Measurements from ENCODE around the gene LRCH3. TPM values are rescaled to one million over a fixed set of nuclear protein-coding genes. Genes with fewer than 3 reads are reported as not detected.

Gene LRCH3
- total RNA-seq, 1 experiment from 2014 or later = 56.4 TPM

DNA sequence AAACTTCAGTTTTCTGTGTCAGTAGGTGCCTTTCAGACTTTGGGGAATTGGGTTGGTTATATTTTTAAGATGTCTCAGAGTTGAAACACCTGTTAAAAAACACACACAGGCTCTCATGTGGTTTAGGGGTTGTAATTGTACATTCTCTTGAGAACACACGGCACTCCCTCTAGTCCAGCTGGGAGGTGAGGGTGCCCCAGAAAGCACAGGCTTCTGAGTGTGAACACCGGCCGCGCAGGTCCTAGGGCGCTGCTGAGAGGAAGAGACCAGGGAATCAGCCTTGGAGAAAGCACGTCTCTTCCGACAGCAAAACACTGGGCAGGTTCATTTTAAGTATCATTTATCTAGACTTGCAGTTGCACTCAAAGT, 90.9 kb downstream of the LRCH3 start:
- peaks cover 3% of the 10 kb centered on the region for H3K27me3 Mint-ChIP-seq (ENCODE audit: low read depth)
- Histone ChIP-seq H4K8ac (replicated peaks; ENCODE audit: insufficient read length, low read depth, low read length) (no peak overlapping the region), H2BK5ac (ENCODE audit: insufficient read length, low read length) (no peak overlapping the region), H3K79me1 (ENCODE audit: insufficient read depth, low read depth, low read length, poor library complexity, severe bottlenecking) (no peaks in the 10 kb centered on the region), H4K20me1 (ENCODE audit: control insufficient read depth, insufficient read depth, insufficient read length) (no peaks in the 10 kb centered on the region), H3K27me3 (ENCODE audit: insufficient read depth, low read length) (no peaks in the 10 kb centered on the region; the same call in 1 of the 2 replicates), H3K23me2 (ENCODE audit: insufficient read length, low read depth, low read length, poor library complexity, severe bottlenecking) (no peaks in the 10 kb centered on the region), H3K27ac (ENCODE audit: insufficient read length, low read depth, low read length) (no peak overlapping the region), H3K79me2 (ENCODE audit: insufficient read depth, low read length) (no peaks in the 10 kb centered on the region), H2BK12ac (ENCODE audit: insufficient read length, low read depth, low read length) (no peak overlapping the region), H2AK5ac (ENCODE audit: insufficient read length, low read length) (no peak overlapping the region), H2AFZ (ENCODE audit: low read length) (no peak overlapping the region), H3K4ac (ENCODE audit: low read depth, low read length) (no peak overlapping the region), H3K4me2 (ENCODE audit: insufficient read depth, insufficient read length, low read length) (no peak overlapping the region), H3K9ac (ENCODE audit: extremely low read depth, insufficient read length, low read length) (no peak overlapping the region), H4K91ac (ENCODE audit: insufficient read length, low read depth, low read length) (no peak overlapping the region), H3K18ac (ENCODE audit: insufficient read length, low read depth, low read length) (no peak overlapping the region), H2BK120ac (ENCODE audit: low read depth, low read length, poor library complexity, severe bottlenecking) (no peak overlapping the region), H3K56ac (ENCODE audit: insufficient read length, low read depth, low read length) (no peak overlapping the region), H3K9me3 (ENCODE audit: control insufficient read depth, low read depth, low read length) (no peaks in the 10 kb centered on the region), H2BK15ac (ENCODE audit: low read depth, low read length) (0 out of 2 replicates have a peak overlapping the region, but pooled peaks have one; percentile 45), H3T11ph (ENCODE audit: low read length) (no peak overlapping the region), H4K5ac (ENCODE audit: insufficient read length, low read depth, low read length) (no peak overlapping the region), H3K14ac (ENCODE audit: insufficient read depth, low read length) (no peak overlapping the region; the same call in 1 of the 2 replicates), H2BK20ac (ENCODE audit: low read depth, low read length, poor library complexity, severe bottlenecking) (no peak overlapping the region), H3K4me1 (ENCODE audit: insufficient read depth, low read length) (peaks cover 8% of the 10 kb centered on the region; the same call in 1 of the 2 replicates), H3K23ac (ENCODE audit: insufficient read length, low read depth, low read length) (no peak overlapping the region)
- peaks cover 4 to 8% of the 10 kb centered on the region in 2 experiments; a peak in 2 of 5 replicates for H3K9me3 Mint-ChIP-seq
- H3K4me1 Mint-ChIP-seq = peaks cover 37 to 38% of the 10 kb centered on the region in 2 experiments
- no peak for DNase-seq
- TF ChIP-seq, protein P1, sequence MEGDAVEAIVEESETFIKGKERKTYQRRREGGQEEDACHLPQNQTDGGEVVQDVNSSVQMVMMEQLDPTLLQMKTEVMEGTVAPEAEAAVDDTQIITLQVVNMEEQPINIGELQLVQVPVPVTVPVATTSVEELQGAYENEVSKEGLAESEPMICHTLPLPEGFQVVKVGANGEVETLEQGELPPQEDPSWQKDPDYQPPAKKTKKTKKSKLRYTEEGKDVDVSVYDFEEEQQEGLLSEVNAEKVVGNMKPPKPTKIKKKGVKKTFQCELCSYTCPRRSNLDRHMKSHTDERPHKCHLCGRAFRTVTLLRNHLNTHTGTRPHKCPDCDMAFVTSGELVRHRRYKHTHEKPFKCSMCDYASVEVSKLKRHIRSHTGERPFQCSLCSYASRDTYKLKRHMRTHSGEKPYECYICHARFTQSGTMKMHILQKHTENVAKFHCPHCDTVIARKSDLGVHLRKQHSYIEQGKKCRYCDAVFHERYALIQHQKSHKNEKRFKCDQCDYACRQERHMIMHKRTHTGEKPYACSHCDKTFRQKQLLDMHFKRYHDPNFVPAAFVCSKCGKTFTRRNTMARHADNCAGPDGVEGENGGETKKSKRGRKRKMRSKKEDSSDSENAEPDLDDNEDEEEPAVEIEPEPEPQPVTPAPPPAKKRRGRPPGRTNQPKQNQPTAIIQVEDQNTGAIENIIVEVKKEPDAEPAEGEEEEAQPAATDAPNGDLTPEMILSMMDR (conservative IDR thresholded peaks at IDR 0.05) = no peak
- no peak overlapping the region; a peak in 1 of 7 replicates for H3K27ac Mint-ChIP-seq
- peaks cover 27 to 52% (median 45%) of the 10 kb centered on the region in 3 experiments for H3K36me3 Mint-ChIP-seq (ENCODE audit: insufficient read depth in 1 of 3, low read depth in 3 of 3)
- no CpG with 5 or more reads among the region's 7 CpGs for WGBS (ENCODE audit: extremely low coverage, insufficient read length, low lambda C conversion rate)
- no peak overlapping the region for H3K4me3 Mint-ChIP-seq
